ENCODE data around the gene PVR.
"Not testable (repeated sequence)": the region's sequence is repeated elsewhere in the genome, so short reads cannot be mapped to it uniquely, and the experiment has no call there.

Gene PVR

DNA sequence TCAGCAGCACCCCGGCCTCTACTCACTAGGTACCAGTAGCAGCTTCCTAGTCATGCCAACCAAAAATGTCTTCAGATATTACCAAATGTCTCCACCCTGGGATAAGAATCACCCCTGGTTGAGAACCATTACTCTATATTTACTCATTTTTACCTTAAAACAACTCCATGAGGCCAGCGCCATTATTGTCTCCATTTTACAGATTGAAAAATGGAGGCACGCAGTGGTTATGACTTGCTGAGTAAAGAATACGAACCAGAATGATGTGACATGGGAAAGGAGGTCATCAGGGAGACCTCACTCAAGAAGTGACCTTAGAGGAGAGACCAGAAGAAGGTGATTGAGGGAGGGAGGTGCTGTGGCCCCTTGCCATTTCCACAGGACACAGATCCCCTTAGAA lies 29.8 kb downstream of the PVR start:
- DNase-seq (ENCODE audit: low spot score): no peak

- no peak for DNase-seq (ENCODE audit: low spot score)
These were observed 31.8 kb downstream of the PVR start for GRCh38 chr19:44675521-44675920.

- DNase-seq (ENCODE audit: low spot score): peak; percentile 38
These were observed 33.5 kb downstream of the PVR start for GRCh38 chr19:44677019-44677811.

DNA sequence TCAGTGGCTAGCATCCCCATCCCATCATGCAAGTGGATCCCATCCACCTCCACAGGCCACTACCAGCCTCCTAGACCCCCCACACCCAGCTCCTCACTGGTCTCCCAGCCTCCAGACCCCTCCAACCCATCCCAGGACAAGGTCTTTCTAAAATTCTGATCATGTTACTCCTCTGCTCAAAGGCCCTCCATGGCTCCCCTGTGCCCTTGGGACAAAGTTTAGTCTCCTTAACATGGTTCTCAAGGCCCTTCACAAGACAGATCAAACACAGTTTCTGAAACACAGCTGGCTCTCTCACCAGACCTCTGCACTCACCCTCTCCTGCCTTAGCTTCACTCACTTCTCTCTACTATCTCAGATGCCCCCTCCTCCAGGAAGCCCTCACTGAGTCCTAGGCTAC lies 36.8 kb downstream of the PVR start:
- DNase-seq (ENCODE audit: low spot score): no peak

DNA sequence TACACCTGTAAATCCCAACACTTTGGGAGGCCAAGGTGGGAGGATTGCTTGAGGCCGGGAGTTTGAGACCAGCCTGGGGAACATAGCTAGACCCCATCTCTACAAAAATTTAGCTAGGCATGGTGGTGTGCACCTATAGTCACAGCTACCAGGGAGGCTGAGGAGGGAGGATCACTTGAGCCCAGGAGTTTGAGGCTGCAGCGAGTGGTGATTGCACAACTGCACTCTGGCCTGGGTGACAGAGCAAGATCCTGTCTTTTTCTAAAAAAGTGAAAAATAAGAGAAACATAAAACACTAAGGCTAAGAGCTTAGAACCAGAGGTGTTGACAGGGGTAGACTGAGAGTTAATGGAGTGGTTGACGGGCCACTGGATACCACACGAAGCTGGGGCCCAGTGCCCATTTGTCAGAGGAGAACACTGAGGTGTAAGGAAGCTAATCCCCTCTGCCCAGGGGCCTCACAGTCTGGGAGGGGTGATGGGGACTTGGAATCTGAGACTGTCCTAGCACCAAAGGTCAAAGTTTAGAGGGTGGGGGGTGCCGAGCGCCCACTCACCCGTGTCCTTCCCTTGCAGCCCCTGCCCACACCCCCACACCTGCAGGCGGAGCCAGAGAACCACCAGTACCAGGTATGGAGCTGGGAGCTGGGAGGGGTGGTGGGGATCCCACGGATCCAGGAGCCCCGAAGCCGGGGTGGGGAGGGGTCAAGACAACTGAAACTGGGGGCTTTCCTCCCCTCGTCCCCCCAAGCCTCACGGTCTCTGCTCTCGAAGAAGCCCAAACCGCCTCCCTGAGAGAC lies 38.5 kb downstream of the PVR start:
- DNase-seq (ENCODE audit: low spot score): no peak

DNA sequence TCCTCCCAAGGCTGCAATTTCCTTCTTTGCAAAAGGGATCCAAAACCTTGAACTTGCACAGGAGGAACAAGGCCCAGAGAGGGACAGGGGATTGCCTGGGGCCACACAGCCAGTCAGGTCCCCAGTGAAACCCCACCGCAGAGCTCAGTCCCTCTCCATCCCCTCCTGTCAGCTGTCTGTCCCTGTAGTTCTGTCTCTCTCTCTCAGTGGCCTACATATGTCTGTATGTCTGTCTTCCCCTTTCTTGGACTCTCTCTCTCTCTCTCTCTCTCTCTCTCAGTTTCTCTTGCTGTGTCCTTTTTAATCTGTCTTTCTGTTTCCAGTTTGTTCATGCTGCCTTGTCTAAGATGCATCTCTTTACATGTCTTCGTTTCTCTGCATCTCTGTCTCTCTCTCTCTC lies 39.1 kb downstream of the PVR start:
- DNase-seq (ENCODE audit: low spot score): no peak

- DNase-seq (ENCODE audit: low spot score): no peak
These were observed 39.9 kb downstream of the PVR start for GRCh38 chr19:44683434-44684210.

- DNase-seq (ENCODE audit: low spot score): not testable (repeated sequence)
These were observed 40.7 kb downstream of the PVR start for GRCh38 chr19:44684396-44684795.

GRCh38 chr19:44684892-44685863 lies 41.5 kb downstream of the PVR start:
- no peak for DNase-seq (ENCODE audit: low spot score)

- DNase-seq (ENCODE audit: low spot score): no peak
These were observed 42.2 kb downstream of the PVR start for GRCh38 chr19:44685877-44686276.

GRCh38 chr19:44686896-44687295 lies 43.2 kb downstream of the PVR start:
- DNase-seq (ENCODE audit: low spot score): no peak

GRCh38 chr19:44687888-44688287 lies 44.2 kb downstream of the PVR start:
- no peak for DNase-seq (ENCODE audit: low spot score)

DNA sequence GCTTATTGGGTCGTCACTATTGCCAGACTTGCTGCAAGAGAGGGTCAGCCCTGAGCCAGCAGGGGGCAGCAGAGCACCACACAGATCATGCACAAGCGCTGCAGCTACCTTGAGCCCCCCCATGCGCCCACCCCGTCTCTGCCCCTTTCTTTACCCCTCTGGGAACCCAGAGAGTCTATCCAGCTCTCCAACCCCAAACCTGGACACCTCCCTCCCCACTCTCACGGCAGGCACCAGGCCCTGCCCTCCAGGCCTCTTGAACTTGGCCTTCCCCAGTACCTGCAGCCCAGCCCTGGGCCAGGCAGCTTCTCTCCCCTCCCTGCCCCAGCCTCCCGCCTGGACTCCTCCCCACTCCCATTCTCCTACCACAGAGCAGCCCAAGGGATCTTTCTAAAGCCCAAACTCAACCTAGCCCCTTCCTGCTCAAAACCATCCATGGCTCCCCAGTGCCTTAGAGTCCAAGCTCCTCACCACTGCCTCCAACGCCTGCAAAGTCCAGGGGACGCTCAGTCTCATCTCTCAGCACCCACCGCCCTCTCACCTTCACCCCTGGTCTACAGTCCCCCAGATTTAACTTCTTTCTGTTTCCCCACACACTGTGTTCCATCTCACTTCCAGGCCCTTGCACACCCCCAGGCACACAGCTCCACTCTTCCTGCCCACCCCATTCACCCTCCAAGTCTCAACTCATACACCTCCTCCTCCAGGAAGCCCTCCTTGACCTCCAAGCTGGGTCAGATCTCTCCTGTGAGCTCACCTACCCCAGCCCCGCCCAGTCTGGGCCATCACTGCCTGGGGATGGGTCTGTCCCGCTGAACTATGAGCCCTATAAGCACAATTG lies 45.8 kb downstream of the PVR start:
- peak; percentile 70 for DNase-seq (ENCODE audit: low spot score)

- no peak for DNase-seq (ENCODE audit: low spot score)
These were observed 46.4 kb downstream of the PVR start for GRCh38 chr19:44690131-44690440.

- no peak for DNase-seq (ENCODE audit: low spot score)
These were observed 48.6 kb downstream of the PVR start for GRCh38 chr19:44692379-44692721.

- no peak for DNase-seq (ENCODE audit: low spot score)
These were observed 50.5 kb downstream of the PVR start for GRCh38 chr19:44694184-44694579.

- no peak for DNase-seq (ENCODE audit: low spot score)
These were observed 53.4 kb downstream of the PVR start for GRCh38 chr19:44696939-44697669.

GRCh38 chr19:44697670-44698034 lies 53.9 kb downstream of the PVR start:
- DNase-seq (ENCODE audit: low spot score): no peak

GRCh38 chr19:44698492-44699201 lies 54.9 kb downstream of the PVR start, which contains the start of gene CEACAM16:
Gene CEACAM16 (plus strand): TSS chr19:44699151. CDS start chr19:44701457, 2,306 bp downstream.
- DNase-seq (ENCODE audit: low spot score): no peak
